ENCODE results near the gene MELK. TPM values are rescaled to one million over a fixed set of nuclear protein-coding genes. Genes with fewer than 3 reads are reported as not detected.

Gene MELK
- total and polyA plus RNA-seq, 2 of the 4 experiments (the other 2 are of a cell fraction) = 20.8 to 27.4 TPM

- H3K4me2 ChIP-seq (ENCODE audit: low read depth, low read length) = no peak overlapping the region
- no peaks in the 10 kb centered on the region for H3K9me3 ChIP-seq (ENCODE audit: control insufficient read depth, insufficient read depth, low read length)
- 0 out of 2 replicates have a peak, but pooled peaks cover 1% of the 10 kb centered on the region for H3K36me3 ChIP-seq (ENCODE audit: control insufficient read depth, insufficient read depth, low read length)
- no peak overlapping the region for H2AK9ac ChIP-seq (replicated peaks; ENCODE audit: low read depth, low read length, poor library complexity)
- H3K18ac ChIP-seq (ENCODE audit: low read depth, low read length) = no peak overlapping the region
- TF ChIP-seq CTCF (conservative IDR thresholded peaks at IDR 0.05; ENCODE audit: low read depth, low read length) (peak; percentile 56), MAZ (IDR thresholded peaks at IDR 0.05; ENCODE audit: borderline replicate concordance, low read depth, low read length) (no peak), POLR2A (IDR thresholded peaks at IDR 0.05; ENCODE audit: low read depth, low read length) (no peak), SMC3 (IDR thresholded peaks at IDR 0.05; ENCODE audit: low read depth, low read length) (peak; percentile 51), NFE2L2 (IDR thresholded peaks at IDR 0.05; ENCODE audit: low read depth, low read length) (no peak), RAD21 (IDR thresholded peaks at IDR 0.05; ENCODE audit: low read length) (peak; percentile 53), FOS (IDR thresholded peaks at IDR 0.05; ENCODE audit: low read depth, low read length) (no peak), ELK1 (IDR thresholded peaks at IDR 0.05; ENCODE audit: borderline replicate concordance, low read depth, low read length) (no peak), RFX5 (IDR thresholded peaks at IDR 0.05; ENCODE audit: low read depth, low read length) (no peak)
- H4K91ac ChIP-seq (ENCODE audit: insufficient read depth, low read depth, low read length) = no peak overlapping the region
- no peak overlapping the region for H3K9ac ChIP-seq (ENCODE audit: low read depth, low read length)
- dilution Hi-C loops (cut with HindIII; ENCODE audit: low sequenced_read_pairs, unreplicated experiment) = no loop called here
- H3K23ac ChIP-seq (ENCODE audit: low read depth, low read length) = no peak overlapping the region
- peak; percentile 53 for ATAC-seq (ENCODE audit: low read depth)
- BruUV-seq (replicated peaks) = no TSS peak
- H3K4me3 ChIP-seq (ENCODE audit: insufficient read depth, low read depth, low read length) = no peak overlapping the region
- H2BK5ac ChIP-seq (ENCODE audit: low read depth, low read length, poor library complexity, severe bottlenecking) = no peak overlapping the region
- no CpG with 5 or more reads among the region's 1 CpG for WGBS, 2 experiments (ENCODE audit: extremely low coverage in 2 of 2, insufficient read length in 1 of 2)
- H3K79me1 ChIP-seq (ENCODE audit: low read depth in 1 of 2, low read length in 2 of 2) = peaks cover 0 to 3% of the 10 kb centered on the region in 2 experiments; a peak in 2 of 4 replicates
- no peak overlapping the region for H2BK15ac ChIP-seq (ENCODE audit: low read depth, low read length)
- no peak overlapping the region for H3K4ac ChIP-seq (ENCODE audit: low read depth, low read length)
- no peak overlapping the region for H2AK5ac ChIP-seq (ENCODE audit: low read depth, low read length)
- H4K8ac ChIP-seq (ENCODE audit: low read depth in 2 of 2, low read length in 2 of 2) = no peak overlapping the region
- H2AFZ ChIP-seq (replicated peaks; ENCODE audit: low read length, poor library complexity) = no peak overlapping the region
- no peak overlapping the region for H3K14ac ChIP-seq (replicated peaks; ENCODE audit: low read depth, low read length)
- intact Hi-C loops (cut with micrococcal nuclease) = loop anchor here (1.0 to 5.0 kb wide), 3 partner anchors 96 to 226 kb away; no protein-coding TSS in a partner anchor
- ChIA-PET POLR2A (ENCODE audit: unreplicated experiment) (no interaction called here), CTCF (interaction anchor here (0.6 to 1.9 kb wide), 5 partner anchors 16 to 96 kb away, joined by 3 to 9 read pairs (median 4); no protein-coding TSS in a partner anchor)
- H4K20me1 ChIP-seq (ENCODE audit: insufficient read depth, low read length) = no peaks in the 10 kb centered on the region
- DNase-seq = peak; percentile 51
- H2BK20ac ChIP-seq (ENCODE audit: low read depth, low read length) = no peak overlapping the region
- no peaks in the 10 kb centered on the region for H3K9me1 ChIP-seq (ENCODE audit: insufficient read depth, low read length)
- H3K56ac ChIP-seq (ENCODE audit: extremely low read depth, insufficient read depth, low read length) = no peak overlapping the region
- H2BK120ac ChIP-seq (ENCODE audit: low read depth, low read length) = no peak overlapping the region
- H4K5ac ChIP-seq (ENCODE audit: low read depth, low read length) = no peak overlapping the region
- H3K27me3 ChIP-seq (ENCODE audit: control insufficient read depth, insufficient read depth, low read length) = no peaks in the 10 kb centered on the region
- no peak overlapping the region for H3K27ac ChIP-seq (ENCODE audit: insufficient read depth, low read length)
- no peaks in the 10 kb centered on the region for H3K4me1 ChIP-seq (ENCODE audit: control insufficient read depth, insufficient read depth, low read length)
- in situ Hi-C loops (cut with MboI; ENCODE audit: low sequenced_read_pairs) = loop anchor here (5.0 kb wide), 1 partner anchor 99 kb away; no protein-coding TSS in a partner anchor
These were observed 60.2 kb downstream of the MELK start for GRCh38 chr9:36632892-36633291.
